ENCODE measurements around the gene RREB1. TPM values are rescaled to one million over a fixed set of nuclear protein-coding genes. Genes with fewer than 3 reads are reported as not detected.

Gene RREB1
- total and polyA plus RNA-seq, 2 experiments from 2014 or later = 6.4 to 12.4 TPM

GRCh38 chr6:7200598-7201443 is 93.1 kb downstream of the RREB1 start:
- Histone ChIP-seq H3K9me2 (ENCODE audit: insufficient read depth) (no peaks in the 10 kb centered on the region), H2AFZ (no peak overlapping the region), H3K9ac (no peak overlapping the region), H3F3A (ENCODE audit: insufficient read depth) (no peaks in the 10 kb centered on the region), H3K4me2 (ENCODE audit: unreplicated experiment) (no peak overlapping the region), H3K27me3 (replicated peaks; ENCODE audit: insufficient read depth) (no peaks in the 10 kb centered on the region), H3K9me3 (ENCODE audit: low read depth) (no peaks in the 10 kb centered on the region), H4K20me1 (ENCODE audit: insufficient read depth) (no peaks in the 10 kb centered on the region), H3K4me1 (ENCODE audit: insufficient read depth) (peaks cover 5% of the 10 kb centered on the region; the same call in 1 of the 2 replicates), H3K4me3 (no peak overlapping the region), H3K79me2 (ENCODE audit: insufficient read depth) (peaks cover 90% of the 10 kb centered on the region), H3K27ac (no peak overlapping the region), H3K36me3 (ENCODE audit: low read depth) (peaks cover 23% of the 10 kb centered on the region; the same call in 1 of the 2 replicates)
- DNase-seq = no peak
- WGBS, 2 experiments (ENCODE audit: low coverage in 1 of 2, low lambda C conversion rate in 2 of 2, missing lambda C conversion rate in 2 of 2) = 95 to 98% methylated on average over 13 of the region's 13 CpGs
- no peak for TF ChIP-seq EZH2 (IDR thresholded peaks at IDR 0.05; ENCODE audit: insufficient read depth, poor library complexity, severe bottlenecking)
- no peak for TF ChIP-seq EZH2phosphoT487 (IDR thresholded peaks at IDR 0.05; ENCODE audit: insufficient read depth, low read depth)
- in situ Hi-C loops (cut with MboI) = no loop called here

- Histone ChIP-seq H3F3A (ENCODE audit: insufficient read depth) (no peaks in the 10 kb centered on the region), H3K4me1 (ENCODE audit: insufficient read depth) (peaks cover 5% of the 10 kb centered on the region; the same call in 1 of the 2 replicates), H3K27ac (no peak overlapping the region), H3K36me3 (ENCODE audit: low read depth) (peaks cover 23% of the 10 kb centered on the region; the same call in 1 of the 2 replicates), H4K20me1 (ENCODE audit: insufficient read depth) (no peaks in the 10 kb centered on the region), H3K9me2 (ENCODE audit: insufficient read depth) (no peaks in the 10 kb centered on the region), H3K9ac (no peak overlapping the region), H3K4me2 (ENCODE audit: unreplicated experiment) (no peak overlapping the region), H3K79me2 (ENCODE audit: insufficient read depth) (peaks cover 90% of the 10 kb centered on the region), H3K9me3 (ENCODE audit: low read depth) (no peaks in the 10 kb centered on the region), H2AFZ (no peak overlapping the region), H3K4me3 (no peak overlapping the region), H3K27me3 (replicated peaks; ENCODE audit: insufficient read depth) (no peaks in the 10 kb centered on the region)
- 96 to 100% methylated on average over 2 of the region's 2 CpGs for WGBS, 2 experiments (ENCODE audit: low coverage in 1 of 2, low lambda C conversion rate in 2 of 2, missing lambda C conversion rate in 2 of 2)
- no peak for TF ChIP-seq EZH2 (IDR thresholded peaks at IDR 0.05; ENCODE audit: insufficient read depth, poor library complexity, severe bottlenecking)
- no peak for TF ChIP-seq EZH2phosphoT487 (IDR thresholded peaks at IDR 0.05; ENCODE audit: insufficient read depth, low read depth)
- no peak for DNase-seq
- in situ Hi-C loops (cut with MboI) = no loop called here
Measured at GRCh38 chr6:7201444-7201731, 93.6 kb downstream of the RREB1 start.

GRCh38 chr6:7201732-7202541 is 94.2 kb downstream of the RREB1 start:
- Histone ChIP-seq H3K4me1 (ENCODE audit: insufficient read depth) (peaks cover 5% of the 10 kb centered on the region; the same call in 1 of the 2 replicates), H3K4me3 (no peak overlapping the region), H3K9me2 (ENCODE audit: insufficient read depth) (no peaks in the 10 kb centered on the region), H4K20me1 (ENCODE audit: insufficient read depth) (no peaks in the 10 kb centered on the region), H3K36me3 (ENCODE audit: low read depth) (peaks cover 23% of the 10 kb centered on the region; the same call in 1 of the 2 replicates), H3K9ac (no peak overlapping the region), H3K4me2 (ENCODE audit: unreplicated experiment) (no peak overlapping the region), H3K27ac (no peak overlapping the region), H2AFZ (no peak overlapping the region), H3K27me3 (replicated peaks; ENCODE audit: insufficient read depth) (no peaks in the 10 kb centered on the region), H3K79me2 (ENCODE audit: insufficient read depth) (peaks cover 90% of the 10 kb centered on the region), H3K9me3 (ENCODE audit: low read depth) (no peaks in the 10 kb centered on the region), H3F3A (ENCODE audit: insufficient read depth) (no peaks in the 10 kb centered on the region)
- no peak for DNase-seq
- in situ Hi-C loops (cut with MboI) = no loop called here
- no peak for TF ChIP-seq EZH2 (IDR thresholded peaks at IDR 0.05; ENCODE audit: insufficient read depth, poor library complexity, severe bottlenecking)
- no peak for TF ChIP-seq EZH2phosphoT487 (IDR thresholded peaks at IDR 0.05; ENCODE audit: insufficient read depth, low read depth)
- WGBS, 2 experiments (ENCODE audit: low coverage in 1 of 2, low lambda C conversion rate in 2 of 2, missing lambda C conversion rate in 2 of 2) = 94 to 95% methylated on average over 16 of the region's 16 CpGs

DNA sequence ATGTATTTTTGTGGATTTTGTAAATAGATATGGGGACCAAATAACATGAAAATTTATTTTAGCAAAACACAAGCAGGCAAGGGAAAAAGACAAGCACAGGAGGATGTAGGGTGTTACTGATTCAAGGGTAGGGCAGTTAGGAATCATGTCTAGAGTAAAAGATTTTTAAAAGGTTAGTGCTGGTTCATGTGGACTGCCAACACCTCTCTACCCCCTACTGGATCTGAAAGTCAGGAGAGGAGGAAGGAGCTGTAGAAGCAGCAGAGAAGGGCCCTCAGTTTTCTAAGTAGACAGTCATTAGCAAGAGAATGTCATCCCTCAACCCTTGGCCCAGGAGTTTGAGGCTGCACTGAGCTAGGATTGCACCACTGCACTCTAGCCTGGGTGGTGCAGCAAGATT is 95.2 kb downstream of the RREB1 start:
- Histone ChIP-seq H2AFZ (no peak overlapping the region), H3K36me3 (ENCODE audit: low read depth) (peaks cover 23% of the 10 kb centered on the region; the same call in 1 of the 2 replicates), H3K27ac (no peak overlapping the region), H3K4me3 (no peak overlapping the region), H3K4me2 (ENCODE audit: unreplicated experiment) (no peak overlapping the region), H3K79me2 (ENCODE audit: insufficient read depth) (peaks cover 87% of the 10 kb centered on the region), H3K4me1 (ENCODE audit: insufficient read depth) (peaks cover 5% of the 10 kb centered on the region; the same call in 1 of the 2 replicates), H3K27me3 (replicated peaks; ENCODE audit: insufficient read depth) (no peaks in the 10 kb centered on the region), H3K9me2 (ENCODE audit: insufficient read depth) (no peaks in the 10 kb centered on the region), H3K9ac (no peak overlapping the region), H4K20me1 (ENCODE audit: insufficient read depth) (no peaks in the 10 kb centered on the region), H3K9me3 (ENCODE audit: low read depth) (no peaks in the 10 kb centered on the region), H3F3A (ENCODE audit: insufficient read depth) (no peaks in the 10 kb centered on the region)
- in situ Hi-C loops (cut with MboI) = no loop called here
- DNase-seq = no peak
- no peak for TF ChIP-seq EZH2 (IDR thresholded peaks at IDR 0.05; ENCODE audit: insufficient read depth, poor library complexity, severe bottlenecking)
- TF ChIP-seq EZH2phosphoT487 (IDR thresholded peaks at IDR 0.05; ENCODE audit: insufficient read depth, low read depth) = no peak
